ENCODE measurements around the gene SMYD4. TPM values are rescaled to one million over a fixed set of nuclear protein-coding genes. Genes with fewer than 3 reads are reported as not detected.

Gene SMYD4
- total and polyA plus RNA-seq, 9 of the 15 experiments (the other 6 are each of a cell fraction or from before 2014, with no cell fraction given): 1.3 to 10.2 (median 6.7) TPM

- DNase-seq (ENCODE audit: extremely low read depth in 1 of 4, low spot score in 3 of 4): no peak
- ChIA-PET POLR2A (no interaction called here), CTCF (ENCODE audit: low intra/inter-chr PET ratio) (no interaction called here)
- H3K4me1 ChIP-seq (replicated peaks in 1 of 2; ENCODE audit: control insufficient read depth in 2 of 2, insufficient read depth in 2 of 2, low read length in 2 of 2): peaks cover 3% of the 10 kb centered on the region in 2 experiments; a peak in 3 of 5 replicates
- no peak overlapping the region for H3K27ac ChIP-seq (ENCODE audit: extremely low read depth, low read depth, low read length)
- H4K20me1 ChIP-seq (replicated peaks; ENCODE audit: control insufficient read depth, insufficient read depth, low read length): no peaks in the 10 kb centered on the region
- no TSS peak for BruUV-seq (replicated peaks)
- no peaks in the 10 kb centered on the region for H3K9me1 ChIP-seq (ENCODE audit: control insufficient read depth, insufficient read depth, low read length)
- peaks cover 54% of the 10 kb centered on the region; the same call in 2 of the 3 replicates for H3K36me3 ChIP-seq (ENCODE audit: control insufficient read depth, insufficient read depth, low read length)
- peaks cover 31% of the 10 kb centered on the region for H3K79me2 ChIP-seq (ENCODE audit: control insufficient read depth, insufficient read depth, low read length)
- H3K9me3 ChIP-seq (replicated peaks; ENCODE audit: control insufficient read depth, insufficient read depth, low read depth, low read length): no peaks in the 10 kb centered on the region
- H3K9ac ChIP-seq (ENCODE audit: insufficient read depth in 1 of 2, low read depth in 2 of 2, low read length in 2 of 2): no peak overlapping the region
- H3K27me3 ChIP-seq (ENCODE audit: control insufficient read depth in 2 of 2, insufficient read depth in 2 of 2, low read length in 2 of 2): no peaks in the 10 kb centered on the region
- H3K4me3 ChIP-seq: no peak overlapping the region
- in situ Hi-C loops (cut with MboI) (no loop called here), intact Hi-C loops (cut with micrococcal nuclease) (no loop called here)
- 97% methylated on average over 9 of the region's 9 CpGs for WGBS (ENCODE audit: insufficient coverage, low coverage, missing lambda C conversion rate)
- no peak for FAIRE-seq
- H2AFZ ChIP-seq (ENCODE audit: low read depth, low read length): no peak overlapping the region
- no peak overlapping the region for H3K4me2 ChIP-seq (ENCODE audit: insufficient read depth, low read length)
- ATAC-seq: no peak
- TF ChIP-seq, protein P1, sequence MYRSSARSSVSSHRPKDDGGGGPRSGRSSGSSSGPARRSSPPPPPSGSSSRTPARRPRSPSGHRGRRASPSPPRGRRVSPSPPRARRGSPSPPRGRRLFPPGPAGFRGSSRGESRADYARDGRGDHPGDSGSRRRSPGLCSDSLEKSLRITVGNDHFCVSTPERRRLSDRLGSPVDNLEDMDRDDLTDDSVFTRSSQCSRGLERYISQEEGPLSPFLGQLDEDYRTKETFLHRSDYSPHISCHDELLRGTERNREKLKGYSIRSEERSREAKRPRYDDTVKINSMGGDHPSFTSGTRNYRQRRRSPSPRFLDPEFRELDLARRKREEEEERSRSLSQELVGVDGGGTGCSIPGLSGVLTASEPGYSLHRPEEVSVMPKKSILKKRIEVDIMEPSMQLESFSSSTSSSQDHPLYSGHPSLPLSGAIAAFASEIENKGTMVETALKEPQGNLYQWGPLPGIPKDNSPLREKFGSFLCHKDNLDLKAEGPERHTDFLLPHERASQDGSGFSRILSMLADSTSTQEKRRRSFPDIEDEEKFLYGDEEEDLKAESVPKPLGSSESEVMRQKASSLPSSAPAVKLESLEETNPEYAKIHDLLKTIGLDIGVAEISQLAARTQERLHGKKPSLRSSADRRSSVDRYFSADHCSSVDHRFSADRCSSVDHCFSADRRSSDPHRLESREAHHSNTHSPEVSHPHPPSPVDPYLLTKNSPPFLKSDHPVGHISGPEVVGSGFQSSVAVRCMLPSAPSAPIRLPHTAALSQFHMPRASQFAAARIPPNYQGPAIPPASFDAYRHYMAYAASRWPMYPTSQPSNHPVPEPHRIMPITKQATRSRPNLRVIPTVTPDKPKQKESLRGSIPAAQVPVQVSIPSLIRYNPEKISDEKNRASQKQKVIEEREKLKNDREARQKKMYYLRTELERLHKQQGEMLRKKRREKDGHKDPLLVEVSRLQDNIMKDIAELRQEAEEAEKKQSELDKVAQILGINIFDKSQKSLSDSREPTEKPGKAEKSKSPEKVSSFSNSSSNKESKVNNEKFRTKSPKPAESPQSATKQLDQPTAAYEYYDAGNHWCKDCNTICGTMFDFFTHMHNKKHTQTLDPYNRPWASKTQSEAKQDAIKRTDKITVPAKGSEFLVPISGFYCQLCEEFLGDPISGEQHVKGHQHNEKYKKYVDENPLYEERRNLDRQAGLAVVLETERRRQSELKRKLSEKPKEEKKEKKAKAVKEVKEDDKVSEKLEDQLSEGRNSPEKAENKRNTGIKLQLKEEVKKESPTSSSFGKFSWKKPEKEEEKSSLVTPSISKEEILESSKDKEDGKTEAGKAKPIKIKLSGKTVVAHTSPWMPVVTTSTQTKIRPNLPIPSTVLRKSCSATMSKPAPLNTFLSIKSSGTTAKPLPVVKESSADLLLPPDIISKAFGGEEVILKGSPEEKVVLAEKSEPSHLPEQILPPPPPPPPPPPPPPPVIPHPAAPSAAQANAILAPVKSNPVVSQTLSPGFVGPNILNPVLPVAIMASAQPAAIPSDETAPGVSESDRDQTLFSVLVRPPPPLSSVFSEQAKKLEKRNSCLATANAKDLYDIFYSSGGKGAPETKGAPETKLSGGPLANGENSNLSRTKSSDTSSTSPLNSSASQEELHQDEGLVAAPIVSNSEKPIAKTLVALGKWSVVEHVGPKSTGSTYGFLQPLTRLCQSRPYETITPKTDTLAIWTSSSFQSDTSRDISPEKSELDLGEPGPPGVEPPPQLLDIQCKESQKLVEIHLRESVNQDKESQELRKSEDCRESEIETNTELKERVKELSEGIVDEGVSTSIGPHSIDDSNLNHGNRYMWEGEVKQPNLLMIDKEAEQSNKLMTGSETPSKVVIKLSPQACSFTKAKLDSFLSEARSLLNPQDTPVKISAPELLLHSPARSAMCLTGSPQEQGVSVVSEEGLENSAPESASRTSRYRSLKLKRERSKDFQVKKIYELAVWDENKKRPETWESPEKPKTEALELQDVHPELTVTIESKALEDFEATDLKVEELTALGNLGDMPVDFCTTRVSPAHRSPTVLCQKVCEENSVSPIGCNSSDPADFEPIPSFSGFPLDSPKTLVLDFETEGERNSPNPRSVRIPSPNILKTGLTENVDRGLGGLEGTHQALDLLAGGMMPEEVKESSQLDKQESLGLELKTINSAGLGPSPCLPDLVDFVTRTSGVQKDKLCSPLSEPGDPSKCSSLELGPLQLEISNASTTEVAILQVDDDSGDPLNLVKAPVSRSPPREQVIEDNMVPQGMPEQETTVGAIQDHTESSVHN (IDR thresholded peaks at IDR 0.05; ENCODE audit: borderline replicate concordance in 1 of 2, low read depth in 1 of 2): no peak
- TF ChIP-seq TEAD4 (IDR thresholded peaks at IDR 0.05; ENCODE audit: low read length) (no peak), TEAD4 (CRISPR knock-in tag; IDR thresholded peaks at IDR 0.05; ENCODE audit: borderline replicate concordance) (no peak), HNRNPK (IDR thresholded peaks at IDR 0.05; ENCODE audit: low read depth, low read length, poor library complexity, severe bottlenecking) (no peak), ZNF224 (CRISPR knock-in tag; IDR thresholded peaks at IDR 0.05) (no peak), FOXA3 (CRISPR knock-in tag; conservative IDR thresholded peaks at IDR 0.05 in 1 of 2, IDR thresholded peaks at IDR 0.05 in 1 of 2) (no peak), TGIF2 (CRISPR knock-in tag; IDR thresholded peaks at IDR 0.05) (no peak), LARP7 (IDR thresholded peaks at IDR 0.05) (no peak), THRB (CRISPR knock-in tag; conservative IDR thresholded peaks at IDR 0.05) (no peak), ZNF696 (CRISPR knock-in tag; conservative IDR thresholded peaks at IDR 0.05) (no peak), FOXK2 (conservative IDR thresholded peaks at IDR 0.05 in 1 of 2, IDR thresholded peaks at IDR 0.05 in 1 of 2; ENCODE audit: low read depth in 2 of 2) (no peak), YY1 (IDR thresholded peaks at IDR 0.05; ENCODE audit: borderline replicate concordance in 1 of 3, control insufficient read depth in 1 of 3, extremely low read depth in 1 of 3, insufficient read depth in 3 of 3, insufficient read length in 1 of 3, insufficient replicate concordance in 2 of 3, low read depth in 1 of 3, low read length in 2 of 3) (no peak), ZC3H4 (CRISPR knock-in tag; IDR thresholded peaks at IDR 0.05; ENCODE audit: borderline replicate concordance) (no peak)
Observed at GRCh38 chr17:1843947-1844346, 14.2 kb upstream of the SMYD4 start.

Measured in K562 (cell line).